GM19025 (cell line): ENCODE results near the gene SPINK14.

Experiments
- ATAC-seq: cut with Tn5 transposase; IDR thresholded peaks from one replicate; pipeline ENCODE4 v1.9.1; 2021; ENCODE audit warnings: mild to moderate bottlenecking, low read depth, moderate library complexity; ENCODE audit not compliant: unreplicated experiment

Gene SPINK14

GRCh38 chr5:148191010-148191409, 22.7 kb downstream of the SPINK14 start:
- ATAC-seq = no peak

DNA sequence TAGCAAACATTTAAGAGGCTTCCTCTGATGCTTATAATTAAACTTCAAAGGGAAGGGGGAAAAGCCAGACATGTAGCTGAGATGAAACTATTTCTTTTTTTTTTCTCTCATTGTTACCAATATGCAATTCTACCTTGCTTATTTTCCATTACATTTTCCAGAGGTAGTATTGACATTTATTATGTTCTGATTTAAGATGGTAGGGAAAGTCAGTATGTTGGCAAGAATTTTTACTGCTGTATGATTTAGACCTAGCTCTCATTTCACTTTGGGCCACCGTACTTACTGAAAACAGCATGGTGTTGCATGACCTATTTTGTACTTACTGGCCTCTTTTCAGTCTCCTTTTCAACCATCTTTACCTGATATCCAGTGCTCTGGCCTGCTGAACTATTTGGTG, 24.9 kb downstream of the SPINK14 start:
- ATAC-seq = no peak

GRCh38 chr5:148201151-148201550, 32.8 kb downstream of the SPINK14 start:
- ATAC-seq = no peak

GRCh38 chr5:148202531-148203203, 34.3 kb downstream of the SPINK14 start, which contains the start of gene SPINK6:
Gene SPINK6 (plus strand): TSS chr5:148203042. CDS start chr5:148203097, 55 bp downstream.
- ATAC-seq = no peak

- no peak for ATAC-seq
Measured at GRCh38 chr5:148205044-148205806, 36.9 kb downstream of the SPINK14 start.

DNA sequence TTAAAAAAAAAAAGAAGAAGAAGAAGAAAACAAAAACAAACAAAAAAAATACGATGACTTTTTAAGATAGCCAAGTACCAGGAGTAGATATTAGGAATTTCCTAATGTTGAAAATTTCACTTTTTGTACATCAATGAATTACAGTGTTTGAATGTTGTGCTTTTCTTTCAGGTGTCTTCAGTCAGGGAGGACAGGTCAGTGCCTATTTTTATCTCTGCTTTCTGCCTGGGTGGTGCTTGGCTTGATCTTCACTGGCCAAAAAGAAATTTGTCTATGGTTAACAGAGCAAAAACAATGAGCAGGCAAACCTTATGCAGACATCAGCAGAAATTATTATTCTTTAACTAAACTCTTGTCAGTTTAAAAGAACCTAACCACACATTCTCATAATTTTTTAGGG, 37.5 kb downstream of the SPINK14 start:
- no peak for ATAC-seq

DNA sequence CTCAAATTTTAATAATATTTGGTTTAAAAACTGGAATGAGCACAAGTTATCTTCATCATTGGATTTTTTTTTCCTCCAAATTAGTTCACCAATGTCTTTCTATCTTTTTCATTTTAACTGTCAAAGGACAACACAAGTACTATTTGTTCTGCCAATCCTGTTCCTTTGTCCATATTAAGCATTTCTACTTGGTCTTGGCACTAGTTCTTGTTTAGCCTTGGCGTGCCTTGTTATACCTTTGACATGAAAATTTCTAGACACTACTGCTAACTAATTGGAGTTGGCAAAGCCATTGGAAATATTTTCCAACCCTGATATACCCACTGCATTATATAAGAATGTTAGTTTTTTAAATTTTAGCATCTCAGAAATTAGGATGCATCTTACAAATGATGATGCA, 38.3 kb downstream of the SPINK14 start:
- no peak for ATAC-seq

- no peak for ATAC-seq
Measured at GRCh38 chr5:148208226-148208625, 39.9 kb downstream of the SPINK14 start.

DNA sequence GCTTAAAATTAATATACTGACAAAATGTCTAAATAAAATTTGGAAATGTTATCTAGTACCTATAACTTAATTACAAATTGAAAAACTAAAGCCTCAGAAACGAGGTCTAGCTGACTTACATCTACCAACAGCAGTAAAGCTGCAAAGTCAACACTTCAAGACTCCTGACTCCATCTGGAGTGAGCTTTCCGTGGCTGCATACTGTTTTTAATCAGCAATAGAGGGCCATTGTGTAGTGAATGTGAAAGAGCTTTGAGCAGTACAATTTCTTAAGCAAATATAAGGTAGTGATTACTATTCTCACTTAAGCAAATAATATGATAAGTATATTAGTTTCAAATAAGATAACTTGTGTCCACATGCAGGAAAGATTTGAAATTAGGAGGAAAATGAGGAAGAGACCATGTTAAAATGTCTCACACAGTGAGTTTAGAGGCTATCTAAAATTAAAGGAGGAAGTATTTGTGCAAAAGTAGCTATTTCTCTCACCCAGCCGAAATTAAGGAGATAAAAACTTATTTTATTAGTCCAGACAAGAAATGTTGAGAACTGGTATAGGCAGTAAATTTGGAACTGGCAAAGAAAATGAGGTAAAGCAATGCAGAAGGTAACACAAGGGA, 40.9 kb downstream of the SPINK14 start:
- no peak for ATAC-seq

GRCh38 chr5:148214665-148215185, 46.4 kb downstream of the SPINK14 start:
- no peak for ATAC-seq

DNA sequence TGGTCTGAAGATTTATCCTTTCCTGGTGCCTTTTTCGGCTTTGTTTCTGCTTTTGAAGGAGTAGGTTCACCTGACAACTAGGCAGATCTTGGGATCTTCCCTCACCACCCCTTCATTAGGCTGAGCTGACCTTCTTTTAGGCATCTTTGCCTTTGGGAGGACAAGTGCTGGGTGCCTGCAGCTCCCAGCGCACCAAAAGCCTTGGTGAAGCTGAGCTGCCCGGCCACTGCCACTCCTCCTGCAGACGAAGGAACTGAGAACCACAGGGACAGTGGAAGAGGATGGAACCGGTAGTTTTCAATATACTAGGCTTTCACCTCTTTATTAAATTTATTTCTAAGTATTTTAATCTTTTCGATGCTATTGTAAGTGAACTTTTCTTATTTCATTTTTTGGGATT, 53.2 kb downstream of the SPINK14 start:
- no peak for ATAC-seq

- no peak for ATAC-seq
Measured at GRCh38 chr5:148224117-148224742, 55.9 kb downstream of the SPINK14 start.
